Endometrium (tissue), 2 donors: ENCODE results near the gene ATXN1.
A peak's percentile ranks its signal among the peaks of the same experiment; 100 is the strongest.

ENCODE experiments used
- FAIRE-seq: peaks from 2 replicates; lab custom pipeline; 2012; peaks lifted over from hg19 to GRCh38; lab: Jason Lieb, UNC
- donor health status: control.
- donor health status: control.

The ATXN1 gene

GRCh38 chr6:16437095-16437494 is 324.2 kb downstream of the ATXN1 start:
- FAIRE-seq: no peak

GRCh38 chr6:16436550-16436949 is 324.7 kb downstream of the ATXN1 start:
- no peak for FAIRE-seq

GRCh38 chr6:16434885-16435284 is 326.4 kb downstream of the ATXN1 start:
- FAIRE-seq: no peak

GRCh38 chr6:16433338-16433890 is 327.8 kb downstream of the ATXN1 start:
- no peak for FAIRE-seq

- peak; percentile 8 for FAIRE-seq
Observed at GRCh38 chr6:16432075-16433032, 328.9 kb downstream of the ATXN1 start.

- FAIRE-seq: no peak
Observed at GRCh38 chr6:16431106-16431505, 330.2 kb downstream of the ATXN1 start.

GRCh38 chr6:16430391-16431089 is 330.7 kb downstream of the ATXN1 start:
- no peak for FAIRE-seq

GRCh38 chr6:16429669-16430068 is 331.6 kb downstream of the ATXN1 start:
- no peak for FAIRE-seq

- no peak for FAIRE-seq
Observed at GRCh38 chr6:16427124-16427523, 334.1 kb downstream of the ATXN1 start.

GRCh38 chr6:16425881-16426615 is 335.2 kb downstream of the ATXN1 start:
- no peak for FAIRE-seq

- FAIRE-seq: no peak
Observed at GRCh38 chr6:16421462-16421960, 339.7 kb downstream of the ATXN1 start.

GRCh38 chr6:16420715-16421461 is 340.4 kb downstream of the ATXN1 start:
- peak; percentile 4 for FAIRE-seq

GRCh38 chr6:16420337-16420714 is 340.9 kb downstream of the ATXN1 start:
- no peak for FAIRE-seq

GRCh38 chr6:16419636-16420336 is 341.5 kb downstream of the ATXN1 start:
- FAIRE-seq: no peak

GRCh38 chr6:16418151-16418550 is 343.1 kb downstream of the ATXN1 start:
- FAIRE-seq: no peak

GRCh38 chr6:16415677-16416076 is 345.6 kb downstream of the ATXN1 start:
- FAIRE-seq: no peak

- no peak for FAIRE-seq
Observed at GRCh38 chr6:16414205-16414604, 347.1 kb downstream of the ATXN1 start.

- FAIRE-seq: no peak
Observed at GRCh38 chr6:16413399-16413798, 347.9 kb downstream of the ATXN1 start.

GRCh38 chr6:16412982-16413381 is 348.3 kb downstream of the ATXN1 start:
- FAIRE-seq: no peak

GRCh38 chr6:16412171-16412570 is 349.1 kb downstream of the ATXN1 start:
- no peak for FAIRE-seq
